Hepatocyte (in vitro differentiated cells): ENCODE data around the gene SYVN1. TPM values are rescaled to one million over a fixed set of nuclear protein-coding genes. Genes with fewer than 3 reads are reported as not detected.

Experiments
- DNase-seq: peaks from one replicate; pipeline ENCODE4 v3.0.0-alpha.2; 2016; ENCODE audit warnings: low spot score
- H2AFZ ChIP-seq: fragments of 200-600 bp; sonication (generic); 2 replicates; pipeline ENCODE4 v1.6.0; 2016; ENCODE audit warnings: antibody characterized with exemption, mild to moderate bottlenecking
- H3K27ac ChIP-seq: fragments of 200-600 bp; sonication (generic); 2 replicates; pipeline ENCODE4 v1.5.1; 2016; ENCODE audit warnings: mild to moderate bottlenecking
- H3K27me3 ChIP-seq: fragments of 200-600 bp; sonication (generic); 2 replicates; pipeline ENCODE4 v1.6.1; 2016
- H3K36me3 ChIP-seq: fragments of 200-600 bp; sonication (generic); replicated peaks from 2 replicates; pipeline ENCODE4 v1.5.1; 2016; ENCODE audit warnings: low read depth; ENCODE audit not compliant: insufficient read depth
- H3K4me1 ChIP-seq: fragments of 200-600 bp; sonication (generic); 2 replicates; pipeline ENCODE4 v1.5.1; 2016; ENCODE audit warnings: mild to moderate bottlenecking, moderate library complexity; ENCODE audit not compliant: insufficient read depth
- H3K4me2 ChIP-seq: fragments of 200-600 bp; sonication (generic); 2 replicates; pipeline ENCODE4 v1.6.0; 2016
- H3K4me3 ChIP-seq: fragments of 200-600 bp; sonication (generic); 2 replicates; pipeline ENCODE4 v1.5.1; 2016; ENCODE audit warnings: mild to moderate bottlenecking
- H3K79me2 ChIP-seq: fragments of 200-600 bp; sonication (generic); 2 replicates; pipeline ENCODE4 v1.6.0; 2017; ENCODE audit warnings: mild to moderate bottlenecking
- H3K9me2 ChIP-seq: fragments of 200-600 bp; sonication (generic); replicated peaks from 2 replicates; pipeline ENCODE4 v1.6.0; 2017; ENCODE audit warnings: mild to moderate bottlenecking; ENCODE audit not compliant: insufficient read depth
- H3K9me3 ChIP-seq: fragments of 200-600 bp; sonication (generic); 2 replicates; pipeline ENCODE4 v1.5.1; 2016; ENCODE audit warnings: low read depth, mild to moderate bottlenecking
- H4K20me1 ChIP-seq: fragments of 200-600 bp; sonication (generic); 2 replicates; pipeline ENCODE4 v1.6.0; 2016; ENCODE audit warnings: mild to moderate bottlenecking; ENCODE audit not compliant: insufficient read depth, poor library complexity, severe bottlenecking
- CTCF ChIP-seq: fragments of 200-600 bp; sonication (generic); IDR thresholded peaks from 2 replicates; pipeline ENCODE4 v1.5.1; 2016; ENCODE audit warnings: antibody characterized with exemption, mild to moderate bottlenecking; ENCODE audit not compliant: poor library complexity
- EZH2 ChIP-seq: fragments of 200-600 bp; sonication (generic); IDR thresholded peaks from 2 replicates; pipeline ENCODE4 v1.6.1; 2016; ENCODE audit warnings: antibody characterized with exemption, mild to moderate bottlenecking, borderline replicate concordance
- EZH2phosphoT487 ChIP-seq: fragments of 200-600 bp; sonication (generic); IDR thresholded peaks from one replicate; pipeline ENCODE4 v1.6.1; 2018; ENCODE audit warnings: antibody characterized with exemption, mild to moderate bottlenecking, low read depth, moderate library complexity; ENCODE audit not compliant: unreplicated experiment, severe bottlenecking
- WGBS: methylation state at CpG from one replicate; pipeline ENCODE4 v1.1.6; 2016; ENCODE audit warnings: low lambda C conversion rate; ENCODE audit errors: missing lambda C conversion rate; 5-methylcytosine and 5-hydroxymethylcytosine counted together
- polyA plus RNA-seq: library from polyadenylated mRNA; unstranded; fragments of >200 nt; fragmentation: Nextera tagmentation; extraction: Ambion mirVana; gene quantifications from 2 replicates; pipeline ENCODE4 v1.2.1, GENCODE V29; 2016
- total RNA-seq: library from RNA; depleted of rRNA; stranded (reverse); fragments of >200 nt; gene quantifications from 2 replicates; pipeline ENCODE4 v1.2.3, GENCODE V29; 2014

Gene SYVN1
- total and polyA plus RNA-seq, 2 experiments from 2014 or later: 27.7 to 31.8 TPM

- no peaks in the 10 kb centered on the region for H3K9me3 ChIP-seq
- no peak for DNase-seq
- H2AFZ ChIP-seq: no peak overlapping the region
- H4K20me1 ChIP-seq: peaks cover 4% of the 10 kb centered on the region
- peaks cover 8% of the 10 kb centered on the region for H3K4me1 ChIP-seq
- no peak overlapping the region for H3K4me2 ChIP-seq
- no peaks in the 10 kb centered on the region for H3K9me2 ChIP-seq
- no peak overlapping the region for H3K4me3 ChIP-seq
- no peaks in the 10 kb centered on the region for H3K27me3 ChIP-seq
- TF ChIP-seq EZH2phosphoT487 (no peak), EZH2 (no peak), CTCF (no peak)
- H3K27ac ChIP-seq: no peak overlapping the region
- no peaks in the 10 kb centered on the region for H3K36me3 ChIP-seq
- 95% methylated on average over 15 of the region's 15 CpGs for WGBS
- peaks cover 40% of the 10 kb centered on the region for H3K79me2 ChIP-seq
These were observed 5.9 kb downstream of the SYVN1 start for GRCh38 chr11:65128182-65129145.

GRCh38 chr11:65127473-65128181, 6.7 kb downstream of the SYVN1 start:
- no peak overlapping the region for H3K27ac ChIP-seq
- H3K27me3 ChIP-seq: no peaks in the 10 kb centered on the region
- no peak for DNase-seq
- peaks cover 39% of the 10 kb centered on the region for H3K79me2 ChIP-seq
- no peaks in the 10 kb centered on the region for H3K36me3 ChIP-seq
- no peaks in the 10 kb centered on the region for H3K9me2 ChIP-seq
- H3K4me1 ChIP-seq: peaks cover 6% of the 10 kb centered on the region
- no peaks in the 10 kb centered on the region for H3K9me3 ChIP-seq
- no peak overlapping the region for H3K4me2 ChIP-seq
- peaks cover under 1% of the 10 kb centered on the region for H4K20me1 ChIP-seq
- no peak for TF ChIP-seq EZH2phosphoT487
- TF ChIP-seq CTCF: no peak
- no peak for TF ChIP-seq EZH2
- WGBS: 95% methylated on average over 10 of the region's 12 CpGs
- no peak overlapping the region for H3K4me3 ChIP-seq
- H2AFZ ChIP-seq: no peak overlapping the region

- Histone ChIP-seq H3K4me3 (no peak overlapping the region), H3K4me2 (no peak overlapping the region), H3K9me2 (no peaks in the 10 kb centered on the region), H3K9me3 (no peaks in the 10 kb centered on the region), H2AFZ (no peak overlapping the region), H4K20me1 (no peaks in the 10 kb centered on the region), H3K4me1 (peaks cover 4% of the 10 kb centered on the region), H3K36me3 (no peaks in the 10 kb centered on the region), H3K79me2 (peaks cover 31% of the 10 kb centered on the region), H3K27me3 (no peaks in the 10 kb centered on the region), H3K27ac (no peak overlapping the region)
- no peak for TF ChIP-seq EZH2phosphoT487
- no peak for TF ChIP-seq CTCF
- 90% methylated on average over 6 of the region's 6 CpGs for WGBS
- no peak for DNase-seq
These were observed 7.6 kb downstream of the SYVN1 start for GRCh38 chr11:65126624-65127274.
